CD4-positive, alpha-beta T cell treated with Interleukin-21 for 1 hour (primary cell): ENCODE results near the gene MTMR4.
"Not testable (repeated sequence)": the region's sequence is repeated elsewhere in the genome, so short reads cannot be mapped to it uniquely, and the experiment has no call there.

Source experiments
- DNase-seq: peaks from one replicate; pipeline ENCODE4 v3.0.0-alpha.2; 2020

The MTMR4 gene

GRCh38 chr17:58491510-58492045, 22.9 kb downstream of the MTMR4 start:
- DNase-seq = no peak

DNA sequence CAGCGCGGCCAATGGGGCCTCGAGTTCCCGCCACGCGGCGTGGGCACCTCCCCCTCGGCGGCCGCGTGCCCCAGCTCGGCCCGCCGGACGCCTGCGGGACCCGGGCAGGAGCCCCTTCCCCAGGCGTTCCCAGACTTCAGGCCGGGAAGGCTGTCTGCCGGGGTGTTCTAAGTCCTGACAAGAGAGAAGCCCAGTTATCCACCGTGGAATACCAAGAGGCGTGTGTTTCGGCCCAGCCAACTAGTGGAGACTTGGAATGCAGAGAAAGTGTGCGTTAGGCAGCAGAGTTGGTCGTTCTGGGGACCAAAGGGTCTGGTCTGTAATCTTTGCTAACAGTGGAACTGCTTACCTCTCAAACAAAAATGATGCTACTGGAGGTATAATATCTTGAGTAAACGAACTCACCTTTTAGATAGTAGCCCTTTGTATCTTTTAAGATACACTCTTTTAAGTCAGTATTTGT, 26.0 kb downstream of the MTMR4 start:
- DNase-seq = no peak

- DNase-seq = peak; percentile 79
These were observed 26.6 kb downstream of the MTMR4 start, which contains the start of gene HSF5 for GRCh38 chr17:58487589-58488427. Gene HSF5, minus strand, starts transcription at chr17:58488408. Its CDS starts 134 bp downstream, at chr17:58488274.

DNA sequence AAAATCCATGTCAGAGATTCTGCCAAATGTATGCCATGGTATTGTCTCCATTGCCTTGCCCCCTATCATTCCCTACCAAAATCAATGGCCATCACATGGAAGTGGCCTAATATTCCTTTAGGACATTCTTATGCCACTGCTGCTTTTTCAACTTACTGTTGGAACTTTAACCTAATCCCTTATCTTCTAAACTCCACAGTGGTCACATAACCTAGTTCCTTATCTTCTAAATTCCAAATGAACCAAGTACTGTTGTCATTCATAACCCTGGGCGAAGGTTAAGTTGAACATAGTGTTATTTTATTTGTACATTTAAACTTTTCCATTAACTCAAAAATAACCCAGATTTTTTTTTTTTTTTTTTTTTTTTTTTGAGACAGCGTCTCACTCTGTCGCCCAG, 29.8 kb downstream of the MTMR4 start:
- DNase-seq = no peak

DNA sequence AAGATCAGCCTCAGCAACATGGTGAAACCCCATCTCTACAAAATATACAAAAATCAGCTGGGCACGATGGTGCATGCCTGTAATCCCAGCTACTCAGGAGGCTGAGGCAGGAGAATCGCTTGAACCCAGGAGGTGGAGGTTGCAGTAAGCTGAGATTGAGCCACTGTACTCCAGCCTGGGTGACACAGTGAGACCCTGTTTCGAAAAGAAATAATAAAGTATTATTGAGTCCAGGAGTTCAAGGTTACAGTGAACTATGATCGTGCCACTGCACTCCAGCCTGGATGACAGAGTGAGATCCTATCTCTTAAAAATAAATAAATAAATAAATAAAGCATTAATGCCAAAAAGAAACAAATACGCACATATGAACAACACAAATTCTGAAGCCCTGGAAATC, 32.6 kb downstream of the MTMR4 start:
- not testable (repeated sequence) for DNase-seq

DNA sequence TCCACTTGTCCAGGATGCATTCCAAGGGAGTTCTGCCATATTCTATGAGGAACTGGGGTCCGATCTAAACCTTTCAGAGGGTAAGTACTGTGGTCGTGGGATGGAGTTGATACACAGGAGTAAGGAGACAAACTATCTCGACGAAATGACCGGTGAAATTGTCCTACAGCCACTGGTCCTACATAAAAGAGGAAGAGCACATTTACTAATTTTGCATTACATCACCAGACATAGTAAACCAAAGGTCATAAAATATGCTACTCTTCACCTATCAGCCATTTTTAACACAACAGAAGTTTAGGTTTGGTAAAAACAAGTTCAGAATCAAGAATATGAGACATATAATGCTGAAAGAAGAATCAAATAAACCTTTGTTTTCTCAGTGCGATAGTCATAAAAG, 34.3 kb downstream of the MTMR4 start:
- no peak for DNase-seq

DNA sequence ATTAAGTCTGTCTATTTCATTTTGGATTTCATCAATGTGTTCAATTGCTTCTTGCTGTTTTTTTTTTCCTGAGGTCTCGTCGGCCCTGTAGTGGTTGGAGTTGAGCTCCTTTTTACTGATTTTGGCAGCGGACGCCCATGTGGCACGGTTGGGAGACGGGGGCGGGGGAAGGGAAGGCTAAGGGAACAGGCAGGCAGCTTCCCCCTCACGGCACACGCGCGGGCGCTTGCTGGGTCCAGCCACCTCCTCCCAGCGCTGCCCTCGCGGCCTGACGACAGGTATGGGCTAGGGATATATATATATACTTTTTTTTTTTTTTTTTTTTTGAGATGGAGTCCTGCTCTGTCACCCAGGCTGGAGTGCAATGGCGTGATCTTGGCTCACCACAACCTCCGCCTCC, 37.6 kb downstream of the MTMR4 start:
- no peak for DNase-seq

DNA sequence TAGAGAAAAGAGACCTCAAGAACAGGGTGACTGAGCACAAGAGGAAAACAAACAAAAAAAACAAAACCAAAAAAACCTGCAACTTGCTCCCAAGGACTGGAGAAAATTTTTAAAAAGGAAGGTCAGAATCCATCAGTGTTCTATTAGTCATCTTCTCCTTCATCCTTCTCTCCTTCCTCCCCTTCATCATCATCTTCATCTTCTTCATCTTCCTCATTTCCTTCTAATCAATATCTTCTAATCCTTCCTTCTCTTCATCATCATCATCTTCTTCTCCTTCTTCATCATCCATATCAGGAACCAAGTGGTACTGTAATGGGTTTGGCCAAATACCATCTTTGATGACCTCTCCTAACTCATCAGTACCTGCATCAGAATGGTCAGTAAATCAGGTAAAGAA, 38.5 kb downstream of the MTMR4 start:
- no peak for DNase-seq

GRCh38 chr17:58470356-58470755, 44.1 kb downstream of the MTMR4 start:
- no peak for DNase-seq

DNA sequence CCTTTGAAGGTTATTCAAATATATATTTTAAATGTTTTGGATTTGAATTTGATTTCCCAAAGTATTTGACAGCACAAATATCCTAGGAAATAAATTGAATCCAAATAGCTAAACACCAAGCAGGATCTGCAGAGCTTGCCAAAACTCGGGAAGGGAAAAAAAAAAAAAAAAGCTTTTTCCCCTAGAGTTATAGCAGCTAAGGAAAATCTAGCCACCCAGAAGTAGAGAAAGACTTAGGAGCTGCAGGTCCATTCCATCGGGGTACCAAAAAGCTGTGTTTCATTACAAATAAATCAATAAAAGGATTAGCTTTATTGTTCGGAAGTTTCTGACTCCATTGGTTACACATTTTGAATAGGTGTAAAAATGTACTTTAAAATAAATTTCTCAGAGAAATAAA, 45.5 kb downstream of the MTMR4 start:
- no peak for DNase-seq

DNA sequence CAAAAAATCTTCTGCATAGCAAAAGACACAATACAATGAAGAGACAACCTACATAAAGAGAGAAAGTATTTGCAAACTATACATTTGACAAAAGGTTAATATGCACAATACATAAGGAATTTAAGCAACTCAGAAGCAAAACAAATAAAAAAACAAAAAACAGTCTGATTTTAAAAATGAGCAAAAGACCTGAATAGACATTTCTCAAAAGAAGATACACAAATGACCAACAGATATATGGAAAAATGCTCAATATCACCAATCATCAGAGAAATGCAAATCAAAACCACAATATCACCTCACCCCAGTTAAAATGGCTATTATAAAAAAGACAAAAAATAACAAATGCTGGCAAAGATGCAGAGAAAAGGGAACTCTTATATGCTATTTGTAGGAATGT, 58.9 kb downstream of the MTMR4 start:
- DNase-seq = no peak

GRCh38 chr17:58452738-58453137, 61.7 kb downstream of the MTMR4 start:
- DNase-seq = no peak

DNA sequence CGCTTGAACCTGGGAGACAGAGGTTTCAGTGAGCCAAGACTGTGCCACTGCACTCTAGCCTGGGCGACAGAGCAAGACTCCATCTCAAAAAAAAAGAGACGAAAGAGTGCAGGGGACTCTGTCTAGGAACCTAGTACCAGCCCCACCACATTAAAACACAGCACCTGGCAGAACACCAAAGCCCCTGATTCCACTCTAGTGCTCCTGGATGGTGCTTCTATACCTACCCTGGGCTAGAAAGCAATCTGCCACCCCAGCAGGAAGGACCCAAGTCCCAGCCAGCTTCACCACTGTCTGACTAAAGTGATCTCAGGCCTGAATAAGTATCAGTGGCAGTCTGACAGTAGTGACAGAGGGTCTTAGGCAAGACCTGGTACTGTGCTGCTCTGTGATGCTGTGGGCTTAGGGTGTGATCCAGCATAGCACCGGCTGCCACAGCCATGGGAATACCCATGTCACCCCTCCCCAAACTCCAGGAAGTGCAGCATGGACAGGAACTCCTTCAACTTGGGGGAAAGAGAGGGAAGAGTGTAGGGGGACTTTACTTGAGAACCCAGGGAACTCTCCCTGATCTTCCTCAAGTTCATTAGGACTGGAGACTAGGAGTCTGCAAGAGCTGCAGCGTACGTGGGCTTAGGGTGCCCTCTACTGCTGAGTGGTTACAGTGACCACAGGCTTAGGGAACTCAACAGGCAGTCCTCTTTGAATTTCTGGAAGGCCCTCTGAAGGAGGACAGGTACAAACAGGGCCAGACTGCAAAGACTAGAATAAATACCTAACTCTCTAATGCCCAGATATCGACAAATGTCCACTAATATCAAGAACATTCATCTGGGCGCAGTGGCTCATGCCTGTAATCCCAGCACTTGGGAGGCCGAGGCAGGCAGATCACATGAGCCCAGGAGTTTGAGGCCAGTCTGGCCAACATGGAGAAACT, 67.1 kb downstream of the MTMR4 start:
- DNase-seq = peak; percentile 70

DNA sequence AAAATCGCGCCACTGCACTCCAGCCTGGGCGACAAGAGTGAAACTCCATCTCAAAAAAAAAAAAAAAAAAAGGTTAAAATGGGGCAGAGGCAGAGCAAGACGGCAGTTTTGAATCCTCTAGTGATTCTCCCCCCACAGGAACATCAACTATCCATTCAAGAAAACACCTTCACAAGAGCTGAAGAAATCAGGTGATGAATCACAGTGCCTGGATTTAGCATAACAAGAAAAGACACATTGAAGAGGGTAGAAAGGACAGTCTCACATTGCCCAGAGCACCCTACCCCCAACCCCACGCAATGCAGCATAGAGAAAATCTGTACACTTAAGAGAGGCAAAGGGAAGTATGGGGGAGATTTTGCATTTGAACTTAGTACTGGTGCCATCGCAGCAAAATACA, 68.4 kb downstream of the MTMR4 start:
- DNase-seq = no peak
